ENCODE measurements around the gene GRIK4.

GRCh38 chr11:120717623-120718022, 206.1 kb downstream of the GRIK4 start:
- TF ChIP-seq, protein P1, sequence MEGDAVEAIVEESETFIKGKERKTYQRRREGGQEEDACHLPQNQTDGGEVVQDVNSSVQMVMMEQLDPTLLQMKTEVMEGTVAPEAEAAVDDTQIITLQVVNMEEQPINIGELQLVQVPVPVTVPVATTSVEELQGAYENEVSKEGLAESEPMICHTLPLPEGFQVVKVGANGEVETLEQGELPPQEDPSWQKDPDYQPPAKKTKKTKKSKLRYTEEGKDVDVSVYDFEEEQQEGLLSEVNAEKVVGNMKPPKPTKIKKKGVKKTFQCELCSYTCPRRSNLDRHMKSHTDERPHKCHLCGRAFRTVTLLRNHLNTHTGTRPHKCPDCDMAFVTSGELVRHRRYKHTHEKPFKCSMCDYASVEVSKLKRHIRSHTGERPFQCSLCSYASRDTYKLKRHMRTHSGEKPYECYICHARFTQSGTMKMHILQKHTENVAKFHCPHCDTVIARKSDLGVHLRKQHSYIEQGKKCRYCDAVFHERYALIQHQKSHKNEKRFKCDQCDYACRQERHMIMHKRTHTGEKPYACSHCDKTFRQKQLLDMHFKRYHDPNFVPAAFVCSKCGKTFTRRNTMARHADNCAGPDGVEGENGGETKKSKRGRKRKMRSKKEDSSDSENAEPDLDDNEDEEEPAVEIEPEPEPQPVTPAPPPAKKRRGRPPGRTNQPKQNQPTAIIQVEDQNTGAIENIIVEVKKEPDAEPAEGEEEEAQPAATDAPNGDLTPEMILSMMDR (IDR thresholded peaks at IDR 0.05), result no peak
- TF ChIP-seq EZH2 (IDR thresholded peaks at IDR 0.05; ENCODE audit: borderline replicate concordance, insufficient read depth, low read depth, low read length, poor library complexity, severe bottlenecking), result no peak
